ENCODE measurements around the gene HCN3.
A peak's percentile ranks its signal among the peaks of the same experiment; 100 is the strongest.

DNA sequence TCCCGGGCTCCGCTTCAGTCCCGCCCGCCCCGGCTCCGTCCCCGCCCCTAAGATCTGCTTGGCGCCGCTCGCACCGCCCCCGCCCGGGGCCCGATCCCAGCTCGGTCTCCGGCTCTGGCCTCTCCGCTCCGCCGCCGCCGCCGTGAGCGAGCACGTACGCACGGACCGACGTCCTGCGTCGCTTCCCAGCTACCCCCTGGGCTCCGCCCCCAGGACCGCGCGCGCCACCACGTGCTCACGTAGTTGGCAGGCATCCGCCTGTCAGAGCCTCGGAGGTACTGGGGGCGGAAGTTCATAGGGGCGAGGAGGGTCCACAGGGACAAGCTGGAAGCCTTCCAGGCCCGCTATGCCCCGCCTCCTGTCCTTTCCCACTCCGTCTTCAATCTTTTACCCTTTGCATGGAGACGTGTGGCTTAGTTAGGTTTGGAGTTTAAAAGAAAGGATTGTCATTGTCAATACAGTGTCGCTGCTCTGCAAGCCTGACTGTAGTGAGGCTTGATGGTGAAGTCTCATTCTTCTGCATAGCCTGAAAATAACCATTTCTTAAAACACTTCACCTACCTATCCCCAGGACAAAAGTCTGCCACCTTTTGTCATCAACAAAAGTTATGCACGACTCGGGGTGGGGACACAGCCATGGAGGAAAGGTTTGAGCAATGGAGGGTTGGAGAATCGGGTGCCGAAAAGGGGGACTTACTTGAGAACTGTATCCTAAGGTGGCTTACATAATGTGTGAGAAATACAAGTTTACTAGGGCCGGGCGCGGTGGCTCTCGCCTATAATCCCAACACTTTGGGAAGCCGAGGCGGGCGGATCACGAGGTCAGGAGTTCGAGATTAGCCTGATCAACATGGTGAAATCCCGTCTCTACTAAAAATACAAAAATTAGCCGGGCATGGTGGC is 3.7 kb upstream of the HCN3 start, which contains the start of gene CLK2:
- TF ChIP-seq, protein P1, sequence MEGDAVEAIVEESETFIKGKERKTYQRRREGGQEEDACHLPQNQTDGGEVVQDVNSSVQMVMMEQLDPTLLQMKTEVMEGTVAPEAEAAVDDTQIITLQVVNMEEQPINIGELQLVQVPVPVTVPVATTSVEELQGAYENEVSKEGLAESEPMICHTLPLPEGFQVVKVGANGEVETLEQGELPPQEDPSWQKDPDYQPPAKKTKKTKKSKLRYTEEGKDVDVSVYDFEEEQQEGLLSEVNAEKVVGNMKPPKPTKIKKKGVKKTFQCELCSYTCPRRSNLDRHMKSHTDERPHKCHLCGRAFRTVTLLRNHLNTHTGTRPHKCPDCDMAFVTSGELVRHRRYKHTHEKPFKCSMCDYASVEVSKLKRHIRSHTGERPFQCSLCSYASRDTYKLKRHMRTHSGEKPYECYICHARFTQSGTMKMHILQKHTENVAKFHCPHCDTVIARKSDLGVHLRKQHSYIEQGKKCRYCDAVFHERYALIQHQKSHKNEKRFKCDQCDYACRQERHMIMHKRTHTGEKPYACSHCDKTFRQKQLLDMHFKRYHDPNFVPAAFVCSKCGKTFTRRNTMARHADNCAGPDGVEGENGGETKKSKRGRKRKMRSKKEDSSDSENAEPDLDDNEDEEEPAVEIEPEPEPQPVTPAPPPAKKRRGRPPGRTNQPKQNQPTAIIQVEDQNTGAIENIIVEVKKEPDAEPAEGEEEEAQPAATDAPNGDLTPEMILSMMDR (IDR thresholded peaks at IDR 0.05) = no peak
- peak; percentile 40 for TF ChIP-seq EP300 (IDR thresholded peaks at IDR 0.05)
